SK-N-SH treated with all-trans-retinoic acid at 6 μM for 48 hours (cell line): Measurements from ENCODE around the gene AGR2.

Experiments used
- ATAC-seq: fragments of 200-7000 bp; cut with Tn5 transposase; 3 replicates; pipeline ENCODE4 v1.9.1; 2020; ENCODE audit warnings: mild to moderate bottlenecking, moderate library complexity
- ARNTL ChIP-seq: fragments of 450-650 bp; formaldehyde crosslinking; IDR thresholded peaks from 2 replicates; pipeline ENCODE4 v1.5.0; 2020; ENCODE audit warnings: low read depth, mild to moderate bottlenecking, moderate library complexity, borderline replicate concordance
- CREB5 ChIP-seq: fragments of 250-450 bp; sonication (Bioruptor Pico); IDR thresholded peaks from 2 replicates; pipeline ENCODE4 v1.5.1; 2020; ENCODE audit warnings: low read depth, mild to moderate bottlenecking, moderate library complexity
- CSRNP3 ChIP-seq: fragments of 250-450 bp; sonication (Bioruptor Pico); IDR thresholded peaks from 2 replicates; pipeline ENCODE4 v1.5.1; 2021; ENCODE audit warnings: mild to moderate bottlenecking, moderate library complexity
- ESRRG ChIP-seq: fragments of 250-450 bp; sonication (Bioruptor Pico); IDR thresholded peaks from 2 replicates; pipeline ENCODE4 v1.6.1; 2021; ENCODE audit warnings: mild to moderate bottlenecking
- GLIS3 ChIP-seq: fragments of 250-450 bp; sonication (Bioruptor Pico); IDR thresholded peaks from 2 replicates; pipeline ENCODE4 v1.5.0; 2020; ENCODE audit warnings: mild to moderate bottlenecking, moderate library complexity
- ISL1 ChIP-seq: fragments of 250-450 bp; sonication (Bioruptor Pico); IDR thresholded peaks from 2 replicates; pipeline ENCODE4 v2.1.2; 2022; ENCODE audit warnings: mild to moderate bottlenecking, moderate library complexity
- OSR1 ChIP-seq: fragments of 250-450 bp; sonication (Bioruptor Pico); IDR thresholded peaks from 2 replicates; pipeline ENCODE4 v1.8.0; 2022; ENCODE audit warnings: moderate library complexity, mild to moderate bottlenecking, inconsistent platforms
- PATZ1 ChIP-seq: fragments of 250-450 bp; sonication (Bioruptor Pico); IDR thresholded peaks from 2 replicates; pipeline ENCODE4 v1.8.0; 2020; ENCODE audit warnings: mild to moderate bottlenecking, moderate library complexity, borderline replicate concordance
- POU6F1 ChIP-seq: fragments of 250-450 bp; sonication (Bioruptor Pico); IDR thresholded peaks from 2 replicates; pipeline ENCODE4 v1.8.0; 2021; ENCODE audit warnings: low read depth, mild to moderate bottlenecking, moderate library complexity, borderline replicate concordance
- RARB ChIP-seq: fragments of 250-450 bp; sonication (Bioruptor Pico); IDR thresholded peaks from 2 replicates; pipeline ENCODE4 v1.8.0; 2021; ENCODE audit warnings: mild to moderate bottlenecking, moderate library complexity
- SNAI2 ChIP-seq: fragments of 250-450 bp; sonication (Bioruptor Pico); IDR thresholded peaks from 2 replicates; pipeline ENCODE4 v1.5.0; 2020; ENCODE audit warnings: mild to moderate bottlenecking, moderate library complexity
- TCF4 ChIP-seq: fragments of 250-450 bp; sonication (Bioruptor Pico); IDR thresholded peaks from 2 replicates; pipeline ENCODE4 v1.8.0; 2021; ENCODE audit warnings: mild to moderate bottlenecking, moderate library complexity, borderline replicate concordance
- TOX ChIP-seq: fragments of 250-450 bp; sonication (Bioruptor Pico); IDR thresholded peaks from 2 replicates; pipeline ENCODE4 v1.8.0; 2021; ENCODE audit warnings: mild to moderate bottlenecking, moderate library complexity, borderline replicate concordance
- TSHZ2 ChIP-seq: fragments of 250-450 bp; sonication (Bioruptor Pico); IDR thresholded peaks from 2 replicates; pipeline ENCODE4 v1.5.0; 2020; ENCODE audit warnings: mild to moderate bottlenecking, moderate library complexity
- ZC3H10 ChIP-seq: fragments of 250-450 bp; sonication (Bioruptor Pico); IDR thresholded peaks from 2 replicates; pipeline ENCODE4 v1.5.1; 2021; ENCODE audit warnings: mild to moderate bottlenecking, moderate library complexity
- ZFP3 ChIP-seq: fragments of 250-450 bp; sonication (Bioruptor Pico); IDR thresholded peaks from 2 replicates; pipeline ENCODE4 v1.5.0; 2020; ENCODE audit warnings: mild to moderate bottlenecking, moderate library complexity
- ZFP30 ChIP-seq: fragments of 450-650 bp; formaldehyde crosslinking; IDR thresholded peaks from 2 replicates; pipeline ENCODE4 v1.5.0; 2022; ENCODE audit warnings: mild to moderate bottlenecking, moderate library complexity
- ZNF565 ChIP-seq: fragments of 450-650 bp; formaldehyde crosslinking; conservative IDR thresholded peaks from 2 replicates; pipeline ENCODE4 v1.5.0; 2020; ENCODE audit warnings: low read depth, mild to moderate bottlenecking, moderate library complexity
- ZNF8 ChIP-seq: fragments of 450-650 bp; formaldehyde crosslinking; IDR thresholded peaks from 2 replicates; pipeline ENCODE4 v1.5.0; 2020; ENCODE audit warnings: mild to moderate bottlenecking, moderate library complexity

Gene AGR2

GRCh38 chr7:16758631-16759611 is 45.9 kb downstream of the AGR2 start:
- no peak for ATAC-seq
- TF ChIP-seq ZNF565 (CRISPR knock-in tag) = no peak
- no peak for TF ChIP-seq TCF4 (CRISPR knock-in tag)
- no peak for TF ChIP-seq ZFP30
- no peak for TF ChIP-seq GLIS3 (CRISPR knock-in tag)
- no peak for TF ChIP-seq POU6F1 (CRISPR knock-in tag)
- TF ChIP-seq CREB5 = no peak
- no peak for TF ChIP-seq ESRRG
- TF ChIP-seq RARB (CRISPR knock-in tag) = no peak
- no peak for TF ChIP-seq ARNTL (CRISPR knock-in tag)
- no peak for TF ChIP-seq CSRNP3 (CRISPR knock-in tag)
- TF ChIP-seq ISL1 (CRISPR knock-in tag) = no peak
- TF ChIP-seq TOX (CRISPR knock-in tag) = no peak
- TF ChIP-seq ZNF8 (CRISPR knock-in tag) = no peak
- no peak for TF ChIP-seq SNAI2 (CRISPR knock-in tag)
- TF ChIP-seq ZC3H10 = no peak
- no peak for TF ChIP-seq TSHZ2
- no peak for TF ChIP-seq OSR1 (CRISPR knock-in tag)

GRCh38 chr7:16758036-16758435 is 46.8 kb downstream of the AGR2 start:
- no peak for ATAC-seq
- TF ChIP-seq CSRNP3 (CRISPR knock-in tag) = no peak
- TF ChIP-seq PATZ1 (CRISPR knock-in tag) = no peak
- no peak for TF ChIP-seq ZNF565 (CRISPR knock-in tag)
- TF ChIP-seq ZFP3 (CRISPR knock-in tag) = no peak
- no peak for TF ChIP-seq RARB (CRISPR knock-in tag)
- no peak for TF ChIP-seq POU6F1 (CRISPR knock-in tag)
- TF ChIP-seq ISL1 (CRISPR knock-in tag) = no peak
- no peak for TF ChIP-seq SNAI2 (CRISPR knock-in tag)
- TF ChIP-seq TCF4 (CRISPR knock-in tag) = no peak
- no peak for TF ChIP-seq TSHZ2
- no peak for TF ChIP-seq GLIS3 (CRISPR knock-in tag)
- TF ChIP-seq ZC3H10 = no peak
- no peak for TF ChIP-seq OSR1 (CRISPR knock-in tag)
- no peak for TF ChIP-seq CREB5
- no peak for TF ChIP-seq ARNTL (CRISPR knock-in tag)
